Neural progenitor cell (in vitro differentiated cells): ENCODE measurements around the gene ARHGAP29. TPM values are rescaled to one million over a fixed set of nuclear protein-coding genes. Genes with fewer than 3 reads are reported as not detected.

Source experiments
- DNase-seq: peaks from one replicate; pipeline ENCODE4 v3.0.0-alpha.2; 2016; ENCODE audit warnings: low spot score
- H2AFZ ChIP-seq: fragments of 200-600 bp; sonication (generic); replicated peaks from 2 replicates; pipeline ENCODE4 v1.6.1; 2016; ENCODE audit warnings: antibody characterized with exemption
- H3F3A ChIP-seq: fragments of 200-600 bp; sonication (generic); 2 replicates; pipeline ENCODE4 v1.6.1; 2016; ENCODE audit warnings: antibody characterized with exemption, low read depth
- H3K27ac ChIP-seq: fragments of 200-600 bp; sonication (generic); 2 replicates; pipeline ENCODE4 v1.5.1; 2016; ENCODE audit warnings: mild to moderate bottlenecking
- H3K27me3 ChIP-seq: fragments of 200-600 bp; sonication (generic); 2 replicates; pipeline ENCODE4 v1.6.1; 2016; ENCODE audit warnings: mild to moderate bottlenecking, moderate library complexity
- H3K36me3 ChIP-seq: fragments of 200-600 bp; sonication (generic); 2 replicates; pipeline ENCODE4 v1.5.1; 2016
- H3K4me1 ChIP-seq: fragments of 200-600 bp; sonication (generic); 2 replicates; pipeline ENCODE4 v1.6.1; 2016; ENCODE audit warnings: mixed run types
- H3K4me2 ChIP-seq: fragments of 200-600 bp; sonication (generic); 2 replicates; pipeline ENCODE4 v1.6.1; 2016
- H3K4me3 ChIP-seq: fragments of 200-600 bp; sonication (generic); 2 replicates; pipeline ENCODE4 v1.5.1; 2016
- H3K79me2 ChIP-seq: fragments of 200-600 bp; sonication (generic); 2 replicates; pipeline ENCODE4 v1.6.1; 2016; ENCODE audit warnings: low read depth
- H3K9ac ChIP-seq: fragments of 200-600 bp; sonication (generic); 2 replicates; pipeline ENCODE4 v1.6.1; 2016
- H3K9me3 ChIP-seq: fragments of 200-600 bp; sonication (generic); 2 replicates; pipeline ENCODE4 v1.5.1; 2016; ENCODE audit warnings: low read depth
- H4K20me1 ChIP-seq: fragments of 200-600 bp; sonication (generic); 2 replicates; pipeline ENCODE4 v1.6.1; 2016; ENCODE audit warnings: low read depth
- H3K27ac Mint-ChIP-seq: 3 replicates; pipeline ENCODE4 v1.8.0; 2021; ENCODE audit warnings: mixed read lengths
- H3K27me3 Mint-ChIP-seq: 2 replicates; pipeline ENCODE4 v1.8.0; 2022; ENCODE audit warnings: low read depth, mild to moderate bottlenecking, inconsistent platforms, moderate library complexity, mixed read lengths; ENCODE audit not compliant: insufficient read depth
- H3K36me3 Mint-ChIP-seq: 3 replicates; pipeline ENCODE4 v1.8.0; 2021; ENCODE audit warnings: mixed read lengths
- H3K4me1 Mint-ChIP-seq: 3 replicates; pipeline ENCODE4 v1.8.0; 2021; ENCODE audit warnings: mixed read lengths
- H3K4me3 Mint-ChIP-seq: 3 replicates; pipeline ENCODE4 v1.8.0; 2021; ENCODE audit warnings: mild to moderate bottlenecking, moderate library complexity, mixed read lengths
- H3K9me3 Mint-ChIP-seq: 3 replicates; pipeline ENCODE4 v1.8.0; 2020; ENCODE audit warnings: mixed read lengths
- EZH2 ChIP-seq: fragments of 200-600 bp; sonication (generic); IDR thresholded peaks from 2 replicates; pipeline ENCODE4 v1.6.1; 2017; ENCODE audit warnings: antibody characterized with exemption, mild to moderate bottlenecking, moderate library complexity
- EZH2phosphoT487 ChIP-seq: fragments of 200-600 bp; sonication (generic); IDR thresholded peaks from 2 replicates; pipeline ENCODE4 v1.6.1; 2017; ENCODE audit warnings: antibody characterized with exemption
- total RNA-seq: library from RNA; depleted of rRNA; stranded (reverse); fragments of >200 nt; gene quantifications from 2 replicates; pipeline ENCODE4 v1.2.3, GENCODE V29; 2015; ENCODE audit warnings: low replicate concordance
- TF ChIP-seq, protein P1 (sequence below): fragments of 200-600 bp; sonication (generic); IDR thresholded peaks from 2 replicates; pipeline ENCODE4 v1.5.1; 2017; ENCODE audit warnings: antibody characterized with exemption, mild to moderate bottlenecking

ARHGAP29 gene
- total RNA-seq, 1 donor from 2014 or later = 14.8 TPM

GRCh38 chr1:94125551-94126514, 111.6 kb downstream of the ARHGAP29 start:
- no peak for DNase-seq
- H3K36me3 ChIP-seq = no peaks in the 10 kb centered on the region
- Mint-ChIP-seq H3K27me3 (peaks cover 6% of the 10 kb centered on the region), H3K4me1 (peaks cover 10% of the 10 kb centered on the region), H3K27ac (no peak overlapping the region), H3K4me3 (no peak overlapping the region), H3K9me3 (peaks cover 6% of the 10 kb centered on the region), H3K36me3 (no peaks in the 10 kb centered on the region)
- TF ChIP-seq EZH2 = no peak
- TF ChIP-seq EZH2phosphoT487 = no peak
- TF ChIP-seq, protein P1, sequence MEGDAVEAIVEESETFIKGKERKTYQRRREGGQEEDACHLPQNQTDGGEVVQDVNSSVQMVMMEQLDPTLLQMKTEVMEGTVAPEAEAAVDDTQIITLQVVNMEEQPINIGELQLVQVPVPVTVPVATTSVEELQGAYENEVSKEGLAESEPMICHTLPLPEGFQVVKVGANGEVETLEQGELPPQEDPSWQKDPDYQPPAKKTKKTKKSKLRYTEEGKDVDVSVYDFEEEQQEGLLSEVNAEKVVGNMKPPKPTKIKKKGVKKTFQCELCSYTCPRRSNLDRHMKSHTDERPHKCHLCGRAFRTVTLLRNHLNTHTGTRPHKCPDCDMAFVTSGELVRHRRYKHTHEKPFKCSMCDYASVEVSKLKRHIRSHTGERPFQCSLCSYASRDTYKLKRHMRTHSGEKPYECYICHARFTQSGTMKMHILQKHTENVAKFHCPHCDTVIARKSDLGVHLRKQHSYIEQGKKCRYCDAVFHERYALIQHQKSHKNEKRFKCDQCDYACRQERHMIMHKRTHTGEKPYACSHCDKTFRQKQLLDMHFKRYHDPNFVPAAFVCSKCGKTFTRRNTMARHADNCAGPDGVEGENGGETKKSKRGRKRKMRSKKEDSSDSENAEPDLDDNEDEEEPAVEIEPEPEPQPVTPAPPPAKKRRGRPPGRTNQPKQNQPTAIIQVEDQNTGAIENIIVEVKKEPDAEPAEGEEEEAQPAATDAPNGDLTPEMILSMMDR = no peak
- H3K9me3 ChIP-seq = no peaks in the 10 kb centered on the region
- H3F3A ChIP-seq = peaks cover 7% of the 10 kb centered on the region
- H3K9ac ChIP-seq = no peak overlapping the region
- H3K4me1 ChIP-seq = peaks cover 19% of the 10 kb centered on the region
- peak overlapping the region; percentile 65 for H2AFZ ChIP-seq
- H3K79me2 ChIP-seq = no peaks in the 10 kb centered on the region
- H4K20me1 ChIP-seq = no peaks in the 10 kb centered on the region
- H3K27ac ChIP-seq = no peak overlapping the region
- no peaks in the 10 kb centered on the region for H3K27me3 ChIP-seq
- H3K4me2 ChIP-seq = no peak overlapping the region
- H3K4me3 ChIP-seq = no peak overlapping the region

- Histone ChIP-seq H3K9ac (no peak overlapping the region), H3K9me3 (no peaks in the 10 kb centered on the region), H3K79me2 (no peaks in the 10 kb centered on the region), H3K27me3 (no peaks in the 10 kb centered on the region), H3K27ac (no peak overlapping the region), H3F3A (peaks cover 14% of the 10 kb centered on the region), H3K36me3 (no peaks in the 10 kb centered on the region), H2AFZ (no peak overlapping the region), H3K4me2 (no peak overlapping the region), H3K4me1 (peaks cover 32% of the 10 kb centered on the region), H3K4me3 (no peak overlapping the region), H4K20me1 (no peaks in the 10 kb centered on the region)
- Mint-ChIP-seq H3K27me3 (peaks cover 6% of the 10 kb centered on the region), H3K9me3 (peaks cover 6% of the 10 kb centered on the region), H3K4me3 (no peak overlapping the region), H3K4me1 (peaks cover 23% of the 10 kb centered on the region), H3K27ac (no peak overlapping the region), H3K36me3 (no peaks in the 10 kb centered on the region)
- TF ChIP-seq EZH2 = no peak
- TF ChIP-seq EZH2phosphoT487 = no peak
- TF ChIP-seq, protein P1 = no peak
- DNase-seq = no peak
Observed at GRCh38 chr1:94124538-94124937, 112.8 kb downstream of the ARHGAP29 start.

DNA sequence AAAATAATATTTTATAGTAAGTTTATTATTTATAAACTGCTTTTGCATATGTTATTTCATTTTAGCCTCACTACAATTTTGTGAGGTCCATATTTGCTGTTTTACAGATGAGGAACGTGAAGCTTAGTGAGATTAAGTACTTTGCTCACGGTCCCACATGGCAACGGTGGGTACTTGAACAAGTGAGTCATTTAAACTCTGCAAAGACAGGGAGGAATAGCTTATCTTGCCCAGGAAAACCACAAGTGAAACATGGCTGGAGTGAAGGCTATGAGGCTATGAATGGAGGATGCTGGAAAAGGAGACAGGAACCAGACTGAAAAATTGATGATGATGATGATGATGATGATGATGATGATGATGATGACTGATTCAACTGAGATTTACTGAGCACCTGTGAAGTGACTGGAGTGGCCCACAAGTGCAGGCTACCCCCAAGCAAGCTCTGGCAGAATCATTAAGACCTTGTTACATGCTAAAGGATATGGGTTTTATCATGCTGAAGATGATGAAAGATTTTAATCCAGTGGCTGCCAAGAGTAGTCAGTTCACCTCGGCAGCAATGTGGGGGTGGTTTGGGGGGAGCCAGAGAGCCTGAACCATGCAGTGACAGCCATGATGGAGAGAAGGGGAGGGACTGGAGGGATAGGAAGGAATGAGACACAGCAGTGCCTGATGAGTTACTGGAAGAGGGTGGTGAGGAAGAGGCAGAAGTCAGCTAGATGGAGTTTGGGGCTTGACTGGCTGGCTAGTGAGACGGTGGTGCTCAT, 115.0 kb downstream of the ARHGAP29 start:
- Histone ChIP-seq H3F3A (peaks cover 14% of the 10 kb centered on the region), H3K4me2 (no peak overlapping the region), H4K20me1 (no peaks in the 10 kb centered on the region), H3K79me2 (no peaks in the 10 kb centered on the region), H3K27ac (no peak overlapping the region), H3K9me3 (no peaks in the 10 kb centered on the region), H3K27me3 (no peaks in the 10 kb centered on the region), H2AFZ (no peak overlapping the region), H3K4me1 (peaks cover 40% of the 10 kb centered on the region), H3K36me3 (no peaks in the 10 kb centered on the region), H3K4me3 (no peak overlapping the region), H3K9ac (no peak overlapping the region)
- H3K4me1 Mint-ChIP-seq = peaks cover 43% of the 10 kb centered on the region
- no peaks in the 10 kb centered on the region for H3K36me3 Mint-ChIP-seq
- H3K27me3 Mint-ChIP-seq = peaks cover 14% of the 10 kb centered on the region
- no peak for DNase-seq
- peaks cover 6% of the 10 kb centered on the region for H3K9me3 Mint-ChIP-seq
- H3K4me3 Mint-ChIP-seq = no peak overlapping the region
- TF ChIP-seq EZH2 (no peak), EZH2phosphoT487 (no peak)
- TF ChIP-seq, protein P1 = no peak
- H3K27ac Mint-ChIP-seq = no peak overlapping the region

Other genes starting within 250 kb of the ARHGAP29 start
- gene ABCA4, start 116.4 kb downstream of the ARHGAP29 start, total RNA-seq = 0.87 and 1.2 TPM in 2 replicates
- gene ABCD3, start 180.8 kb upstream of the ARHGAP29 start, total RNA-seq = 27.3 and 45.1 TPM in 2 replicates